Neural progenitor cell (in vitro differentiated cells): ENCODE data around the gene ITGA2.

Experiments
- EZH2 ChIP-seq: fragments of 200-600 bp; sonication (generic); IDR thresholded peaks from 2 replicates; pipeline ENCODE4 v1.6.1; 2017; ENCODE audit warnings: antibody characterized with exemption, mild to moderate bottlenecking, moderate library complexity
- EZH2phosphoT487 ChIP-seq: fragments of 200-600 bp; sonication (generic); IDR thresholded peaks from 2 replicates; pipeline ENCODE4 v1.6.1; 2017; ENCODE audit warnings: antibody characterized with exemption
- TF ChIP-seq, protein P1 (sequence below): fragments of 200-600 bp; sonication (generic); IDR thresholded peaks from 2 replicates; pipeline ENCODE4 v1.5.1; 2017; ENCODE audit warnings: antibody characterized with exemption, mild to moderate bottlenecking

DNA sequence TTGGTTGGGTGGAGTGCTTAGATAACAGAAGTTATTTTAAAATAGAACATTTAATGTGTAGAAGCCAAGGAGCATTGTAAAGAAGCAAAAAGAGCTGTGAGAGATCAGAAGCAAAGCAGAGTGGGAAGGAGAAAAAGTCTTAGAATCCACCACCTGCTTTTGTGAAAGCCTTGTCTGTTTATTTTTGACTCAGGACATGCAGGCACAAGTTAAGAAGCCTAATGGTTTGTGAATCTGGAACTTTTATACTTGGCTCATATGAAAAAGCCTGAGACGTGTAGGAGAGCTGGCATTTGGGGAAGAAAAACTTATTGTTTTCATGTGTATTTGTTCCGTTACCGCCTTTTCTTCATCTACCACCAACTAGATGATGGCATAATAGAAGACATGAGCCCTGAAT is 38.5 kb upstream of the ITGA2 start:
- TF ChIP-seq, protein P1, sequence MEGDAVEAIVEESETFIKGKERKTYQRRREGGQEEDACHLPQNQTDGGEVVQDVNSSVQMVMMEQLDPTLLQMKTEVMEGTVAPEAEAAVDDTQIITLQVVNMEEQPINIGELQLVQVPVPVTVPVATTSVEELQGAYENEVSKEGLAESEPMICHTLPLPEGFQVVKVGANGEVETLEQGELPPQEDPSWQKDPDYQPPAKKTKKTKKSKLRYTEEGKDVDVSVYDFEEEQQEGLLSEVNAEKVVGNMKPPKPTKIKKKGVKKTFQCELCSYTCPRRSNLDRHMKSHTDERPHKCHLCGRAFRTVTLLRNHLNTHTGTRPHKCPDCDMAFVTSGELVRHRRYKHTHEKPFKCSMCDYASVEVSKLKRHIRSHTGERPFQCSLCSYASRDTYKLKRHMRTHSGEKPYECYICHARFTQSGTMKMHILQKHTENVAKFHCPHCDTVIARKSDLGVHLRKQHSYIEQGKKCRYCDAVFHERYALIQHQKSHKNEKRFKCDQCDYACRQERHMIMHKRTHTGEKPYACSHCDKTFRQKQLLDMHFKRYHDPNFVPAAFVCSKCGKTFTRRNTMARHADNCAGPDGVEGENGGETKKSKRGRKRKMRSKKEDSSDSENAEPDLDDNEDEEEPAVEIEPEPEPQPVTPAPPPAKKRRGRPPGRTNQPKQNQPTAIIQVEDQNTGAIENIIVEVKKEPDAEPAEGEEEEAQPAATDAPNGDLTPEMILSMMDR = no peak
- no peak for TF ChIP-seq EZH2phosphoT487
- no peak for TF ChIP-seq EZH2
